MCF 10A (cell line): Measurements from ENCODE around the gene MAN2A2. TPM values are rescaled to one million over a fixed set of nuclear protein-coding genes. Genes with fewer than 3 reads are reported as not detected.

Source experiments
- BruUV-seq: library from RNA; stranded (reverse); fragments of 400-500 nt; replicated peaks from 2 replicates; lab custom pipeline; 2021; lab: Mats Ljungman, UMichigan
- CTCF ChIA-PET: fragments of 300-600 bp; sonication (Branson Sonifier 250); formaldehyde crosslinking; extraction: SDS; loops from one replicate; lab custom pipeline; 2021; ENCODE audit warnings: antibody characterized with exemption, inconsistent platforms; lab: Yijun Ruan, JAX
- POLR2A ChIA-PET: fragments of 300-600, 350-650 bp; sonication (Branson Sonifier 250); formaldehyde crosslinking; extraction: SDS; loops from one replicate; lab custom pipeline; 2020; ENCODE audit warnings: antibody characterized with exemption, inconsistent platforms; lab: Yijun Ruan, JAX
- DNase-seq: peaks from one replicate; pipeline ENCODE4 v3.0.0-alpha.2; 2018; ENCODE audit not compliant: unreplicated experiment
- H3K27ac Mint-ChIP-seq: one replicate; pipeline ENCODE4 v1.8.0; 2022; ENCODE audit warnings: mild to moderate bottlenecking, low read depth, mixed read lengths; ENCODE audit not compliant: unreplicated experiment
- H3K27me3 Mint-ChIP-seq: one replicate; pipeline ENCODE4 v1.8.0; 2022; ENCODE audit warnings: mixed read lengths; ENCODE audit not compliant: insufficient read depth, unreplicated experiment
- H3K36me3 Mint-ChIP-seq: one replicate; pipeline ENCODE4 v1.8.0; 2022; ENCODE audit warnings: mild to moderate bottlenecking, moderate library complexity, mixed read lengths; ENCODE audit not compliant: insufficient read depth, unreplicated experiment
- H3K4me1 Mint-ChIP-seq: one replicate; pipeline ENCODE4 v1.8.0; 2022; ENCODE audit warnings: mixed read lengths; ENCODE audit not compliant: insufficient read depth, unreplicated experiment
- H3K4me3 Mint-ChIP-seq: one replicate; pipeline ENCODE4 v1.8.0; 2022; ENCODE audit warnings: mild to moderate bottlenecking, moderate library complexity, mixed read lengths; ENCODE audit not compliant: unreplicated experiment
- H3K9me3 Mint-ChIP-seq: one replicate; pipeline ENCODE4 v1.8.0; 2022; ENCODE audit warnings: mixed read lengths; ENCODE audit not compliant: unreplicated experiment
- intact Hi-C: fragments of 100-400 bp; cut with micrococcal nuclease; formaldehyde crosslinking; loops from 2 replicates; pipeline ENCODE4 v1.14.1; 2022
- total RNA-seq: library from RNA; stranded (reverse); gene quantifications from 2 replicates; pipeline ENCODE4 v1.2.3, GENCODE V29; 2022
- TF ChIP-seq, protein P1 (sequence below): fragments of 200-600 bp; IDR thresholded peaks from one replicate; pipeline ENCODE4 v1.8.0; 2022; ENCODE audit warnings: antibody characterized with exemption, mild to moderate bottlenecking; ENCODE audit not compliant: unreplicated experiment

MAN2A2 gene
- total RNA-seq, 1 experiment from 2014 or later: 42.4 TPM

DNA sequence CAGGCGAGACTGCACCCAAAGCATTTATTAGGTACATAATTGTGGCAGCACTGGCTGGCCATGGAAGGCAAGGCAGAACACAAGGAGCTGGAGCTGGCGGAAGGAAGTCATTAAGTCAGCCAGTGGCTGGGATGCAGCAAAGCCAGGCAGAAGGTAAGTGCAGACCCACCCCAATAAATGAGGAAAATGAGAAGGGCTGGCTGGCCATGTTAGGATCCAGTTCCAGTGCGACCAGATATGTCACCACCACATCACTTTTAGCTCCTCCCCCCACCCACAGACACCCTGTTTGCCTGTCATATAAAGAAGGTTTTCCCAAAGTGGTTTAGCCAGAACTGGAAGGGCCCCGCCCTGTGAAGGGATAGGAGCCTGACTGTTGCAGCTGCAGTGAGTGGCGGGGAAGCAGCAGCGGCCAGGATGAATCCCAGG, 34.8 kb upstream of the MAN2A2 start, which contains the start of gene FURIN:
Gene FURIN, plus strand, starts transcription at position 328 of the 429 bp plus-strand sequence. CDS start 7,153 bp downstream, outside the sequence.
- Mint-ChIP-seq H3K9me3 (no peaks in the 10 kb centered on the region), H3K4me3 (peak within 1 kb of the TSS; percentile 76), H3K36me3 (peaks cover 6% of the 10 kb centered on the region), H3K27me3 (no peaks in the 10 kb centered on the region), H3K4me1 (peaks cover 49% of the 10 kb centered on the region), H3K27ac (peak within 1 kb of the TSS; percentile 89)
- BruUV-seq: no TSS peak
- intact Hi-C loops: no loop called here
- TF ChIP-seq, protein P1, sequence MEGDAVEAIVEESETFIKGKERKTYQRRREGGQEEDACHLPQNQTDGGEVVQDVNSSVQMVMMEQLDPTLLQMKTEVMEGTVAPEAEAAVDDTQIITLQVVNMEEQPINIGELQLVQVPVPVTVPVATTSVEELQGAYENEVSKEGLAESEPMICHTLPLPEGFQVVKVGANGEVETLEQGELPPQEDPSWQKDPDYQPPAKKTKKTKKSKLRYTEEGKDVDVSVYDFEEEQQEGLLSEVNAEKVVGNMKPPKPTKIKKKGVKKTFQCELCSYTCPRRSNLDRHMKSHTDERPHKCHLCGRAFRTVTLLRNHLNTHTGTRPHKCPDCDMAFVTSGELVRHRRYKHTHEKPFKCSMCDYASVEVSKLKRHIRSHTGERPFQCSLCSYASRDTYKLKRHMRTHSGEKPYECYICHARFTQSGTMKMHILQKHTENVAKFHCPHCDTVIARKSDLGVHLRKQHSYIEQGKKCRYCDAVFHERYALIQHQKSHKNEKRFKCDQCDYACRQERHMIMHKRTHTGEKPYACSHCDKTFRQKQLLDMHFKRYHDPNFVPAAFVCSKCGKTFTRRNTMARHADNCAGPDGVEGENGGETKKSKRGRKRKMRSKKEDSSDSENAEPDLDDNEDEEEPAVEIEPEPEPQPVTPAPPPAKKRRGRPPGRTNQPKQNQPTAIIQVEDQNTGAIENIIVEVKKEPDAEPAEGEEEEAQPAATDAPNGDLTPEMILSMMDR: no peak
- DNase-seq: peak; percentile 23
- ChIA-PET POLR2A (interaction anchor here (0.8 to 1.8 kb wide), 3 partner anchors 35 to 151 kb away, joined by 4 to 5 read pairs (median 5); partner anchors contain the start of genes BLM, HDDC3 and MAN2A2), CTCF (interaction anchor here (0.8 to 1.1 kb wide), 2 partner anchors 34 to 221 kb away, joined by 3 to 6 read pairs; no protein-coding TSS in a partner anchor)

DNA sequence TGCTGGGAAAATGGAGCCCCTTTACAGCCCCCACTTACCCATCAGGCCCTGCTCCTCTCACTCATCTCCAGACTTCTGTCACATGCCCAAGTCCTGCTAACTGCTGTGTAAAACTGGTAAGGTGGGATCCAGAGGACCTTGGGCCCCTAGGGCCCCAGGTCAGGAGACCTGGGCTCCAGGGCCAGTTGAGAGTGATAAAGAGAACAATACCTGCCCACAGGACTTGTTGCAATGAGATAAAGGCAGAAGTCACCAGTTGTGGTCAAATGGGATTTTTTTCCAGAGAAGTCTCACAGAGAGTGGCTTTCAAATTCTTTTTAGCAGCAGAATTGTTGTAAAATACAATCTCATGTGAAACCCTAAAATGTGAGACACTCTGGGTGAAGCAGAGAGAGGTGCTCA, 34.0 kb upstream of the MAN2A2 start:
- no TSS peak for BruUV-seq
- Mint-ChIP-seq H3K36me3 (peaks cover 6% of the 10 kb centered on the region), H3K27ac (peak overlapping the region; percentile 89), H3K27me3 (no peaks in the 10 kb centered on the region), H3K4me1 (peaks cover 40% of the 10 kb centered on the region), H3K9me3 (no peaks in the 10 kb centered on the region), H3K4me3 (peak overlapping the region; percentile 76)
- TF ChIP-seq, protein P1: no peak
- ChIA-PET POLR2A (no interaction called here), CTCF (no interaction called here)
- no peak for DNase-seq
- intact Hi-C loops: no loop called here

DNA sequence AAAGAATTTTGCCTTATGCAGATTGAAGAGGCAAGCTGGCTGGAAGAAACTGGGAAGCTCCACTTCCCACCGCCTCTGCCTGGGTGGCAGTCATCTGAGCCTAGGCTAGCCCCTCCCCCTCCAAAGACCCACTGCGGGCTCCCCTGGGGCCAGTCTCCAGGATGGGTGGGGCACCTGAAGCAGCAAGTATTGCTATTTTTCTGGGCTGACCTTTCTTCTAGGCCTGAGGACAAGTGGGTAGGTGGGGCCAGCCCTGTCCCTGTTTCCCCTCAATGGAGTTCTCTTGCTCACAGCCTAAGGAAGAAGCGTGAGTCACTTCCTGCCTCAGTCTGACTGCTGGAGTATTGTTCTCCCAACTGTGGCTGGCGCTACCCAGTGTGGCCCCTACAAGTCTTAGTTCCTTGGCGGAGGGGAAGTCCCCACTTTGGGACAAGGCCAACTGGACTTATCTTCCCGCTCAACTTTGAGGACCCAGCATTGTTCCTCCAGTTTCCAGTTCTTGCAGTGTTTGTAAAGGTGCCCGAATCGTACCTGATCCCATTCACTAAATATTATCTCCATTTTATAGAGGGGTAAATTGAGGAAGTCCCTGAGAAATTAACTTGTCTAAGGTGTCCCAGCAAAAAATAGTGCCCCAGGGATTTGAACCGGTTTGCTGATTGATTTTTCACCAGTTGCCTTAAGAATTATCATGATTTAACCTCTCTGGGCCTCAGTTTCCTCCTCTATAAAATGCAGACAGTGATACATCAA, 33.3 kb upstream of the MAN2A2 start:
- Mint-ChIP-seq H3K27ac (peak overlapping the region; percentile 89), H3K9me3 (no peaks in the 10 kb centered on the region), H3K4me3 (peak overlapping the region; percentile 76), H3K27me3 (no peaks in the 10 kb centered on the region), H3K36me3 (peaks cover 8% of the 10 kb centered on the region), H3K4me1 (peaks cover 40% of the 10 kb centered on the region)
- no TSS peak for BruUV-seq
- intact Hi-C loops: loop anchor here (2.0 to 5.0 kb wide), 2 partner anchors 153 to 222 kb away; partner anchors contain the start of gene BLM
- peak; percentile 95 for DNase-seq
- CTCF ChIA-PET: interaction anchor here (0.6 kb wide), 2 partner anchors 201 to 566 kb away, joined by 3 read pairs; no protein-coding TSS in a partner anchor
- TF ChIP-seq, protein P1: no peak
- POLR2A ChIA-PET: interaction anchor here (0.6 to 2.6 kb wide), 9 partner anchors 12 to 603 kb away, joined by 3 to 29 read pairs (median 3); partner anchors contain the start of genes BLM, HDDC3 and MAN2A2
